Esophagus squamous epithelium (tissue), 4 donors: ENCODE measurements around the gene ITPK1.

Source experiments
- CTCF ChIP-seq, 6 experiments: fragments of 450-650 bp in 4 of 6; fragments of 200-600 bp in 2 of 6; sonication (generic) in 2 of 6; IDR thresholded peaks; one replicate each; pipeline ENCODE4 v1.5.1; 2016 to 2019; ENCODE audit warnings: antibody characterized with exemption in 6 of 6, mild to moderate bottlenecking in 4 of 6, moderate library complexity in 4 of 6
- POLR2A ChIP-seq, 4 donors: fragments of 450-650 bp; IDR thresholded peaks; one replicate each; pipeline ENCODE4 v1.6.1; 2017; ENCODE audit warnings: antibody characterized with exemption in 4 of 4, mild to moderate bottlenecking in 4 of 4, moderate library complexity in 3 of 4

GRCh38 chr14:92950193-92950540 is 165.6 kb downstream of the ITPK1 start:
- no peak for TF ChIP-seq POLR2A (IDR thresholded peaks at IDR 0.05)
- no peak for TF ChIP-seq CTCF (IDR thresholded peaks at IDR 0.05)
